HepG2 (cell line): ENCODE measurements around the gene ARHGEF40. TPM values are rescaled to one million over a fixed set of nuclear protein-coding genes. Genes with fewer than 3 reads are reported as not detected.

ENCODE experiments used
- ATAC-seq: fragments of 200-7000 bp; cut with Tn5 transposase; 3 replicates; pipeline ENCODE4 v1.9.1; 2020; ENCODE audit warnings: mild to moderate bottlenecking, moderate library complexity
- BruUV-seq: library from RNA; stranded (reverse); fragments of 400-500 nt; replicated peaks from 2 replicates; lab custom pipeline; 2021; lab: Mats Ljungman, UMichigan
- CTCF ChIA-PET: fragments of 300-600 bp; formaldehyde crosslinking; extraction: SDS; loops from one replicate; lab custom pipeline; 2021; ENCODE audit warnings: low total read pairs, inconsistent platforms, low intra/inter-chr PET ratio; lab: Yijun Ruan, JAX
- POLR2A ChIA-PET: fragments of 350-600 bp; sonication (Branson Sonifier 250); formaldehyde crosslinking; loops from one replicate; lab custom pipeline; 2020; ENCODE audit warnings: antibody characterized with exemption, inconsistent platforms; lab: Yijun Ruan, JAX
- DNase-seq: peaks from one replicate; pipeline ENCODE4 v3.0.0-alpha.2; 2015; ENCODE audit warnings: low spot score
- FAIRE-seq: peaks from 3 replicates; lab custom pipeline; 2011; peaks lifted over from hg19 to GRCh38; lab: Jason Lieb, UNC
- H2AFZ ChIP-seq: one replicate; pipeline ENCODE4 v1.6.1; 2011; ENCODE audit warnings: low read length, inconsistent platforms
- H3K27ac ChIP-seq: fragments of 300-600 bp; 3 replicates; pipeline ENCODE4 v1.8.0; 2011; ENCODE audit warnings: mixed run types, mild to moderate bottlenecking, mixed read lengths, low read length, inconsistent platforms; ENCODE audit not compliant: insufficient read depth; ENCODE audit errors: extremely low read length
- H3K27me3 ChIP-seq, 2 experiments: fragments of 200-600 bp in 1 of 2; 2 replicates in 1 of 2; 3 replicates in 1 of 2; pipeline versions ENCODE4 v1.6.0 to v1.8.0; 2011; ENCODE audit warnings: low read length in 2 of 2, mild to moderate bottlenecking in 2 of 2, moderate library complexity in 2 of 2, inconsistent platforms in 1 of 2; ENCODE audit not compliant: insufficient read depth in 2 of 2, control insufficient read depth in 1 of 2
- H3K36me3 ChIP-seq, 2 experiments: fragments of 200-600 bp in 1 of 2; replicated peaks in 1 of 2; 2 replicates in 1 of 2; 3 replicates in 1 of 2; pipeline versions ENCODE4 v1.5.1 to v1.8.0; 2011; ENCODE audit warnings: low read length in 2 of 2, inconsistent platforms in 1 of 2; ENCODE audit not compliant: insufficient read depth in 2 of 2, control insufficient read depth in 1 of 2
- H3K4me1 ChIP-seq: 2 replicates; pipeline ENCODE4 v1.5.1; 2012; ENCODE audit warnings: low read length, inconsistent platforms; ENCODE audit not compliant: insufficient read depth
- H3K4me2 ChIP-seq: 2 replicates; pipeline ENCODE4 v1.6.0; 2011; ENCODE audit warnings: low read depth, low read length, inconsistent platforms
- H3K4me3 ChIP-seq, 3 experiments: fragments of 200-600 bp in 1 of 3; sonication (generic), shearing (Covaris generic) in 1 of 3; replicated peaks in 1 of 3; 2 replicates each; pipeline ENCODE4 v1.5.1; 2011 to 2016; ENCODE audit warnings: low read length in 3 of 3, inconsistent platforms in 2 of 3, low read depth in 2 of 3, mild to moderate bottlenecking in 2 of 3, control low read depth in 1 of 3, mixed read lengths in 1 of 3; ENCODE audit not compliant: insufficient read depth in 1 of 3
- H3K79me2 ChIP-seq: one replicate; pipeline ENCODE4 v1.6.1; 2011; ENCODE audit warnings: low read length, inconsistent platforms; ENCODE audit not compliant: insufficient read depth
- H3K9ac ChIP-seq: 2 replicates; pipeline ENCODE4 v1.6.0; 2011; ENCODE audit warnings: mild to moderate bottlenecking, low read depth, low read length, inconsistent platforms; ENCODE audit not compliant: insufficient read depth
- H3K9me3 ChIP-seq: 2 replicates; pipeline ENCODE4 v1.5.1; 2012; ENCODE audit warnings: mild to moderate bottlenecking, low read length
- H4K20me1 ChIP-seq: 2 replicates; pipeline ENCODE4 v1.6.0; 2011; ENCODE audit warnings: inconsistent platforms, mild to moderate bottlenecking, low read length, moderate library complexity; ENCODE audit not compliant: insufficient read depth
- CAMTA2 ChIP-seq: sonication (generic); formaldehyde crosslinking; IDR thresholded peaks from 2 replicates; pipeline ENCODE4 v1.4.0; 2020; ENCODE audit warnings: mild to moderate bottlenecking, missing genetic modification reagents, borderline replicate concordance
- E2F1 ChIP-seq: sonication (generic); formaldehyde crosslinking; IDR thresholded peaks from 2 replicates; pipeline ENCODE4 v1.5.0; 2020; ENCODE audit warnings: missing genetic modification reagents
- GABPA ChIP-seq, 2 experiments: IDR thresholded peaks; 2 replicates each; pipeline ENCODE4 v1.6.1; 2011 to 2016; ENCODE audit warnings: low read depth in 2 of 2, low read length in 1 of 2, missing biosample characterization in 1 of 2, missing genetic modification characterization in 1 of 2
- GABPB1 ChIP-seq: IDR thresholded peaks from 2 replicates; pipeline ENCODE4 v1.6.1; 2016; ENCODE audit warnings: mild to moderate bottlenecking, missing genetic modification reagents, moderate library complexity, missing compliant biosample characterization
- KAT2B ChIP-seq: fragments of 150-350 bp; IDR thresholded peaks from 2 replicates; pipeline ENCODE4 v1.6.1; 2014; ENCODE audit warnings: low read depth, low read length, borderline replicate concordance
- MIXL1 ChIP-seq: IDR thresholded peaks from 2 replicates; pipeline ENCODE4 v1.6.1; 2016
- PRMT3 ChIP-seq: sonication (generic); formaldehyde crosslinking; IDR thresholded peaks from 2 replicates; pipeline ENCODE4 v1.8.1; 2022; ENCODE audit warnings: low read depth, mild to moderate bottlenecking, moderate library complexity, missing genetic modification reagents, borderline replicate concordance
- RXRA ChIP-seq: sonication (generic); formaldehyde crosslinking; IDR thresholded peaks from 2 replicates; pipeline ENCODE4 v1.5.1; 2020; ENCODE audit warnings: missing genetic modification reagents
- SKI ChIP-seq: fragments of 450-650 bp; IDR thresholded peaks from one replicate; pipeline ENCODE4 v1.6.1; 2018; ENCODE audit warnings: mild to moderate bottlenecking; ENCODE audit not compliant: partially characterized antibody
- SOX13 ChIP-seq, 3 experiments: fragments of 450-650 bp in 1 of 3; sonication (generic) in 1 of 3; formaldehyde crosslinking in 1 of 3; IDR thresholded peaks in 2 of 3; conservative IDR thresholded peaks in 1 of 3; 2 replicates each; pipeline versions ENCODE4 v1.5.0 to v1.6.1; 2016 to 2020; ENCODE audit warnings: antibody characterized with exemption in 1 of 3, mild to moderate bottlenecking in 1 of 3, missing compliant biosample characterization in 1 of 3, missing genetic modification reagents in 1 of 3, moderate library complexity in 1 of 3
- TFDP2 ChIP-seq: sonication (generic); formaldehyde crosslinking; IDR thresholded peaks from 2 replicates; pipeline ENCODE4 v1.4.0; 2020; ENCODE audit warnings: missing genetic modification reagents
- ZNF12 ChIP-seq: sonication (generic); formaldehyde crosslinking; IDR thresholded peaks from 2 replicates; pipeline ENCODE4 v1.5.0; 2020; ENCODE audit warnings: missing genetic modification reagents
- ZNF207 ChIP-seq: fragments of 450-650 bp; IDR thresholded peaks from 2 replicates; pipeline ENCODE4 v1.6.1; 2016; ENCODE audit warnings: antibody characterized with exemption, borderline replicate concordance
- ZNF432 ChIP-seq: sonication (generic); formaldehyde crosslinking; IDR thresholded peaks from 2 replicates; pipeline ENCODE4 v1.5.0; 2020; ENCODE audit warnings: missing genetic modification reagents, mild to moderate bottlenecking, borderline replicate concordance
- ZNF83 ChIP-seq: sonication (generic); formaldehyde crosslinking; IDR thresholded peaks from 2 replicates; pipeline ENCODE4 v1.4.0; 2020; ENCODE audit warnings: missing genetic modification reagents, mild to moderate bottlenecking, borderline replicate concordance
- ZNF850 ChIP-seq: sonication (generic); formaldehyde crosslinking; conservative IDR thresholded peaks from 2 replicates; pipeline ENCODE4 v1.9.0; 2021; ENCODE audit warnings: mild to moderate bottlenecking, missing genetic modification reagents
- ZSCAN20 ChIP-seq: sonication (generic); formaldehyde crosslinking; IDR thresholded peaks from 2 replicates; pipeline ENCODE4 v1.4.0; 2020; ENCODE audit warnings: missing genetic modification reagents, mild to moderate bottlenecking, borderline replicate concordance
- ZSCAN22 ChIP-seq: sonication (generic); formaldehyde crosslinking; IDR thresholded peaks from 2 replicates; pipeline ENCODE4 v1.4.0; 2020; ENCODE audit warnings: mild to moderate bottlenecking, missing genetic modification reagents
- WGBS: methylation state at CpG from one replicate; pipeline ENCODE4 v1.1.6; 2017; ENCODE audit warnings: low lambda C conversion rate; 5-methylcytosine and 5-hydroxymethylcytosine counted together
- in situ Hi-C: cut with HindIII; loops from 2 replicates; pipeline ENCODE4 v1.10.0; 2017; ENCODE audit warnings: low pct_unique_long_range_greater_than_20kb; ENCODE audit not compliant: extremely low pct_ligation_motif_present
- intact Hi-C: fragments of 100-400 bp; cut with micrococcal nuclease; formaldehyde crosslinking; loops from one replicate; pipeline ENCODE4 v1.10.0; 2022; ENCODE audit not compliant: unreplicated experiment
- polyA plus RNA-seq, 8 experiments: library from polyadenylated mRNA; depleted of rRNA in 3 of 8; stranded (reverse) in 7 of 8; unstranded in 1 of 8; fragments of >200 nt; fragmentation: Illumina TruSeq in 4 of 8; extraction: Trizol in 4 of 8; gene quantifications; 2 replicates each; pipeline versions ENCODE4 v1.2.1 to v1.2.3, GENCODE V29; 2011 to 2016; ENCODE audit warnings: low read depth in 4 of 8, missing spikeins in 1 of 8, mixed read lengths in 1 of 8; ENCODE audit not compliant: insufficient read depth in 1 of 8
- total RNA-seq, 5 experiments: library from RNA; depleted of rRNA; stranded (reverse); fragments of >200 nt; fragmentation: Illumina TruSeq; extraction: Trizol; gene quantifications; 2 replicates each; pipeline ENCODE4 v1.2.3, GENCODE V29; 2016; ENCODE audit warnings: low read depth in 1 of 5

The ARHGEF40 gene
- total and polyA plus RNA-seq, 2 of the 13 experiments (the other 11 are each of a cell fraction or from before 2014, with no cell fraction given): 28.1 to 78.1 TPM

- TF ChIP-seq KAT2B (no peak), ZNF432 (CRISPR knock-in tag) (0 out of 2 replicates have a peak, but pooled peaks have one; percentile 40), E2F1 (CRISPR knock-in tag) (no peak)
Observed at GRCh38 chr14:21101802-21102413, 31.8 kb downstream of the ARHGEF40 start (continued).

- H3K4me2 ChIP-seq: peak overlapping the region; percentile 94
- peaks cover 77% of the 10 kb centered on the region for H3K4me1 ChIP-seq
- intact Hi-C loops (no loop called here), in situ Hi-C loops (loop anchor here (5.0 kb wide), 2 partner anchors 35 to 85 kb away; no protein-coding TSS in a partner anchor)
- H3K27me3 ChIP-seq: no peaks in the 10 kb centered on the region; a peak in 1 of 5 replicates
- DNase-seq (no peak), ATAC-seq (peak; percentile 9; the same call in 1 of the 3 replicates), FAIRE-seq (no peak)
- ChIA-PET POLR2A (interaction anchor here (0.9 to 6.5 kb wide), 11 partner anchors 8 to 415 kb away, joined by 3 to 141 read pairs (median 15); partner anchors contain the start of gene ARHGEF40), CTCF (interaction anchor here (2.8 to 8.0 kb wide), 3 partner anchors 10 to 88 kb away, joined by 20 to 320 read pairs (median 83); partner anchors contain the start of genes ARHGEF40 and ZNF219)
- WGBS: 9% methylated on average over 9 of the region's 9 CpGs
- peak overlapping the region; percentile 61 to 82 (median 66) for H3K4me3 ChIP-seq
- H4K20me1 ChIP-seq: no peaks in the 10 kb centered on the region
- peaks cover 15% of the 10 kb centered on the region for H3K79me2 ChIP-seq
- peak overlapping the region; percentile 43 for H2AFZ ChIP-seq
- peak overlapping the region; percentile 95 for H3K9ac ChIP-seq
- peak overlapping the region; percentile 97 for H3K27ac ChIP-seq
- H3K36me3 ChIP-seq: no peaks in the 10 kb centered on the region
- no peaks in the 10 kb centered on the region for H3K9me3 ChIP-seq
- BruUV-seq: TSS peak; percentile 70
- no peak for TF ChIP-seq ZNF83
- TF ChIP-seq CAMTA2 (CRISPR knock-in tag): 0 out of 2 replicates have a peak, but pooled peaks have one; percentile 9
- 0 out of 2 replicates have a peak, but pooled peaks have one; percentile 3 for TF ChIP-seq ZSCAN22 (CRISPR knock-in tag)
- TF ChIP-seq GABPB1 (CRISPR knock-in tag): no peak
- no peak for TF ChIP-seq SOX13 (IDR thresholded peaks at IDR 0.05)
- TF ChIP-seq SOX13 (CRISPR knock-in tag; conservative IDR thresholded peaks at IDR 0.05 in 1 of 2, IDR thresholded peaks at IDR 0.05 in 1 of 2): 0 out of 4 replicates have a peak, but pooled peaks of 1 of the 2 experiments have one; percentile 10
- no peak for TF ChIP-seq MIXL1 (CRISPR knock-in tag)
- no peak for TF ChIP-seq RXRA (CRISPR knock-in tag)
- peak; percentile 50; the same call in 1 of the 2 replicates for TF ChIP-seq ZSCAN20
- no peak for TF ChIP-seq ZNF850
- TF ChIP-seq GABPA (IDR thresholded peaks at IDR 0.05; ENCODE audit: low read depth, low read length): no peak
- TF ChIP-seq GABPA (CRISPR knock-in tag; IDR thresholded peaks at IDR 0.05; ENCODE audit: low read depth): no peak
- TF ChIP-seq ZNF12 (CRISPR knock-in tag): no peak
- 0 out of 2 replicates have a peak, but pooled peaks have one; percentile 41 for TF ChIP-seq PRMT3
- TF ChIP-seq SKI: no peak
- no peak for TF ChIP-seq ZNF207
- no peak for TF ChIP-seq TFDP2 (CRISPR knock-in tag)
Observed at GRCh38 chr14:21102521-21103410, 32.7 kb downstream of the ARHGEF40 start.
